ENCODE measurements around the gene AFF3.

DNA sequence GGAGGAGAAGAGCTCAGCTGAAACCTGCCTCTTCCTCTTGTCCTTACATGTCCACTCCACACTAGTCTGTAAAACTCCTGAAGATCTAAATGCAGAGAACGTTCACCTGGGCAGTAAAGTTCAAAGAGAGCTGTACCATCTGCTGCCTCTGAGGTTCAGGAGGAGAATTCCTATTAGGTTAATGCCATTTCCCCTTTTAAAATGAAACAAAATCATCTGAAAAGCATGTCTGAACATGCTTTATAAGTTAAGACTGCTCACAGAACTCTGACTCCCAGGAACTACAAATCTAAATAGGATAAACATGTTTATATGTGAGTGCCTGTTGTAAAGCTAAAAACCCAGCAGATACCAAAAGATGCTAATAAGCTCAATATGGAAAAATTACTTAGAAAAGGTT, 164.4 kb downstream of the AFF3 start:
- TF ChIP-seq, protein P1, sequence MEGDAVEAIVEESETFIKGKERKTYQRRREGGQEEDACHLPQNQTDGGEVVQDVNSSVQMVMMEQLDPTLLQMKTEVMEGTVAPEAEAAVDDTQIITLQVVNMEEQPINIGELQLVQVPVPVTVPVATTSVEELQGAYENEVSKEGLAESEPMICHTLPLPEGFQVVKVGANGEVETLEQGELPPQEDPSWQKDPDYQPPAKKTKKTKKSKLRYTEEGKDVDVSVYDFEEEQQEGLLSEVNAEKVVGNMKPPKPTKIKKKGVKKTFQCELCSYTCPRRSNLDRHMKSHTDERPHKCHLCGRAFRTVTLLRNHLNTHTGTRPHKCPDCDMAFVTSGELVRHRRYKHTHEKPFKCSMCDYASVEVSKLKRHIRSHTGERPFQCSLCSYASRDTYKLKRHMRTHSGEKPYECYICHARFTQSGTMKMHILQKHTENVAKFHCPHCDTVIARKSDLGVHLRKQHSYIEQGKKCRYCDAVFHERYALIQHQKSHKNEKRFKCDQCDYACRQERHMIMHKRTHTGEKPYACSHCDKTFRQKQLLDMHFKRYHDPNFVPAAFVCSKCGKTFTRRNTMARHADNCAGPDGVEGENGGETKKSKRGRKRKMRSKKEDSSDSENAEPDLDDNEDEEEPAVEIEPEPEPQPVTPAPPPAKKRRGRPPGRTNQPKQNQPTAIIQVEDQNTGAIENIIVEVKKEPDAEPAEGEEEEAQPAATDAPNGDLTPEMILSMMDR (IDR thresholded peaks at IDR 0.05; ENCODE audit: low read length) = no peak
- TF ChIP-seq EZH2 (IDR thresholded peaks at IDR 0.05; ENCODE audit: borderline replicate concordance, low read length) = no peak

Measured in OCI-LY1 (cell line).